Left ventricle myocardium inferior (tissue), 1 donor: Measurements from ENCODE around the gene STK4. TPM values are rescaled to one million over a fixed set of nuclear protein-coding genes. Genes with fewer than 3 reads are reported as not detected.

ENCODE experiments used
- DNase-seq: peaks from one replicate; pipeline ENCODE4 v3.0.0-alpha.2; 2020
- H3K27ac ChIP-seq: fragments of 200-600 bp; replicated peaks from 2 replicates; pipeline ENCODE4 v1.8.0; 2021
- H3K27me3 ChIP-seq: fragments of 200-600 bp; 2 replicates; pipeline ENCODE4 v1.8.0; 2021; ENCODE audit warnings: low read depth
- H3K36me3 ChIP-seq: fragments of 200-600 bp; 2 replicates; pipeline ENCODE4 v1.8.0; 2021
- H3K4me1 ChIP-seq: fragments of 200-600 bp; 2 replicates; pipeline ENCODE4 v1.8.0; 2021
- H3K4me3 ChIP-seq: fragments of 200-600 bp; 2 replicates; pipeline ENCODE4 v1.8.0; 2021; ENCODE audit warnings: mild to moderate bottlenecking, moderate library complexity
- H3K9me3 ChIP-seq: fragments of 200-600 bp; replicated peaks from 2 replicates; pipeline ENCODE4 v1.8.0; 2021
- CTCF ChIP-seq: fragments of 200-600 bp; IDR thresholded peaks from 2 replicates; pipeline ENCODE4 v1.8.0; 2021; ENCODE audit warnings: antibody characterized with exemption, mild to moderate bottlenecking, borderline replicate concordance
- intact Hi-C: fragments of 100-400 bp; cut with micrococcal nuclease; formaldehyde crosslinking; loops from one replicate; pipeline ENCODE4 v1.11.0; 2022
- total RNA-seq: library from RNA; stranded (reverse); fragmentation: NEBNext Ultra II Directional; extraction: Animal tissue kit (Norgen Biotek cat#: 25700); gene quantifications from one replicate; pipeline ENCODE4 v1.2.1, GENCODE V29; 2021
- donor health status: DM: no; HTN: yes; CAD: no; lungs with severe emphysema.

STK4 gene
- total RNA-seq, 1 donor from 2014 or later = 9.8 TPM

DNA sequence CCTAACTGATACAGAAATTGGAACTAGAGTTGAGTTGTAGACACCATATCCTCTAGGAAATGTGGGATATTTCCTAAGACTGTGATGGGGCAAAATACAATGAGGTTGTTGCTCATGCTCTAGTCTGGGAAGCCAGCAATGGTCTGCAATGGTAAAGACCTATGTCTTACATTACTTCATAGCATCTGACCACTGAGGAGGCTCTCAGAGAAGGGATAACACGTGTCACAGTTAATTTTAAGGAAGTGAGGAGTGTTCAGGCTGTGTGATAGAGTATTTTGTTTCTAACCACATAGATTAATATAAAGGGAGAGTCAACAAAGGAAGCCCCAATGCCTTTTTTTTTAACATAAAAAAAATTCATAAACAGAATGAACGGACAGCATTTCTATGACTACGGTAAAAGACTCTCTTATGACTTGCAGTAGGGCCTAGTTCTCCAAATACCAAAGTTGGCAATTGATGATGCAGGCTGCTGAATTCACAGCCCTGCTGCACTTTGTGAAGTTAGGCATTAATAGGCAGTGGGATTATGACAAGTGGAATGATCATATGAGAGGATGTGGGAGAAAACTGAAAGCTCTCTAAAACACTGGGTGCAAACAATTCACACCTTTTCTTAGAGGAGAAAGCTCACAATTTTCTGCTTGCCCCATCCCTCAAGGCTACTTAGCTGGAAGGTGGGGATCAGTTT, 120.9 kb downstream of the STK4 start:
- Histone ChIP-seq H3K27me3 (no peaks in the 10 kb centered on the region), H3K4me1 (no peaks in the 10 kb centered on the region), H3K36me3 (peaks cover 9% of the 10 kb centered on the region), H3K27ac (no peak overlapping the region), H3K9me3 (peaks cover 10% of the 10 kb centered on the region), H3K4me3 (no peak overlapping the region)
- intact Hi-C loops = no loop called here
- TF ChIP-seq CTCF = no peak
- no peak for DNase-seq

GRCh38 chr20:45087814-45088213, 121.5 kb downstream of the STK4 start:
- Histone ChIP-seq H3K9me3 (peaks cover 4% of the 10 kb centered on the region), H3K4me3 (no peak overlapping the region), H3K36me3 (peaks cover 4% of the 10 kb centered on the region), H3K27me3 (no peaks in the 10 kb centered on the region), H3K4me1 (no peaks in the 10 kb centered on the region), H3K27ac (no peak overlapping the region)
- intact Hi-C loops = no loop called here
- DNase-seq = no peak
- no peak for TF ChIP-seq CTCF

GRCh38 chr20:45088247-45088646, 121.9 kb downstream of the STK4 start:
- no peak for DNase-seq
- TF ChIP-seq CTCF = no peak
- H3K4me3 ChIP-seq = no peak overlapping the region
- H3K27me3 ChIP-seq = no peaks in the 10 kb centered on the region
- H3K9me3 ChIP-seq = no peaks in the 10 kb centered on the region
- no peak overlapping the region for H3K27ac ChIP-seq
- intact Hi-C loops = no loop called here
- H3K36me3 ChIP-seq = no peaks in the 10 kb centered on the region
- H3K4me1 ChIP-seq = no peaks in the 10 kb centered on the region

DNA sequence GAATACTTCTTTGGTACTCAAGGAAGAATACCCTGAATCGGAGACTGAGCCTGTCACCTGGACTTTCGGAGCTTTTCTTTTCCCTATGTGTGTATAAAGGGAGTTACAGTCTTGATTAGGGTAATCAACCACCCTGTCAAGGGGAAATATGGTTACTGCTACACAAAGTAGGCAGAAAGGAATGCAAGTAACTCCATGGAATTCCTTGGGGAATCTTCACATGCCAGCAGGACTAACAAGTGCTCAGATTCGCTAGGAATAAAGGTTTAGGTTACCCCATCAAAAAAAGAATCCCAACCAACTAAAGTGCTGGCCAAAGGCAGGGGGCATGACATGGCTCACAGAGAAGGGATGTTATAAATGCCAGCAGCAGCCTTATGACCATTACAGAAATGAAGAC, 124.2 kb downstream of the STK4 start:
- intact Hi-C loops = loop anchor here (5.0 kb wide), 1 partner anchor 78 kb away; no protein-coding TSS in a partner anchor
- Histone ChIP-seq H3K4me1 (peaks cover under 1% of the 10 kb centered on the region), H3K9me3 (no peaks in the 10 kb centered on the region), H3K36me3 (no peaks in the 10 kb centered on the region), H3K27me3 (no peaks in the 10 kb centered on the region), H3K27ac (no peak overlapping the region), H3K4me3 (no peak overlapping the region)
- DNase-seq = no peak
- TF ChIP-seq CTCF = no peak

DNA sequence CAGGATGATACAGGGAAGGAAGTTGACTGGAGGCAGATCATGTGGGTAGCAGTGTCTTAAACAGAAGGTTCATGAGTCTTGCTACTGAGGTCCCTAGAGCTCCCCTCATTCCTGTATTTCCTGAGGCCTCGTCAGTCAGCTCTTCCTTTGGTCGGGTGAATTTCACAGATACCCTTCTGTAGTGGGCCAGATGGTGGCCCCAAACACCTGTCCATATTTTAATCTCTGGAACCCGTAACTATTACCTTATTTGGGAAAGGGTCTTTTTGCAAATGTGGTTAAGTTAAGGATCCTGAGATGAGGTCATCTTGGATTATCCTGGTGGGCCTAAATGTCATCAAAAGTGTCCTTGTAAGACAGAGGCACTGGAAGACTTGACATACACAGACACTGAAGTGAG, 125.1 kb downstream of the STK4 start:
- DNase-seq = no peak
- Histone ChIP-seq H3K36me3 (no peaks in the 10 kb centered on the region), H3K9me3 (no peaks in the 10 kb centered on the region), H3K4me3 (no peak overlapping the region), H3K4me1 (peaks cover 3% of the 10 kb centered on the region), H3K27ac (no peak overlapping the region), H3K27me3 (peaks cover 6% of the 10 kb centered on the region)
- intact Hi-C loops = loop anchor here (5.0 kb wide), 1 partner anchor 79 kb away; no protein-coding TSS in a partner anchor
- TF ChIP-seq CTCF = no peak
